Stomach (tissue), 9 donors: ENCODE results near the gene RAPH1. TPM values are rescaled to one million over a fixed set of nuclear protein-coding genes. Genes with fewer than 3 reads are reported as not detected.

Experiments
- DNase-seq, 2 donors: peaks; one replicate each; pipeline versions ENCODE4 v3.0.0 to v3.0.0-alpha.2; 2013 to 2019
- H3K27ac ChIP-seq, 5 donors: fragments of 200-600 bp in 4 of 5; sonication (generic) in 4 of 5; one replicate each; pipeline ENCODE4 v1.5.1; 2013 to 2019; ENCODE audit warnings: mild to moderate bottlenecking in 1 of 5, moderate library complexity in 1 of 5
- H3K27me3 ChIP-seq, 3 donors: fragments of 200-600 bp; sonication (generic); one replicate each; pipeline ENCODE4 v1.5.1; 2017 to 2019; ENCODE audit warnings: mixed run types in 1 of 3
- H3K36me3 ChIP-seq, 4 donors: fragments of 200-600 bp; sonication (generic); 1 replicate in 3 of 4; 2 replicates in 1 of 4; pipeline ENCODE4 v1.5.1; 2016 to 2019
- H3K4me1 ChIP-seq, 4 donors: fragments of 200-600 bp; sonication (generic); one replicate each; pipeline ENCODE4 v1.5.1; 2016 to 2019
- H3K4me3 ChIP-seq, 4 donors: fragments of 200-600 bp; sonication (generic) in 3 of 4; one replicate each; pipeline ENCODE4 v1.5.1; 2016 to 2019; ENCODE audit warnings: mild to moderate bottlenecking in 1 of 4
- H3K9me3 ChIP-seq, 4 donors: fragments of 200-600 bp; sonication (generic); one replicate each; pipeline ENCODE4 v1.5.1; 2016 to 2019
- EP300 ChIP-seq: sonication (generic); formaldehyde crosslinking; IDR thresholded peaks from one replicate; pipeline ENCODE4 v1.6.1; 2017; ENCODE audit warnings: antibody characterized with exemption
- POLR2A ChIP-seq, 4 donors: fragments of 450-650 bp; IDR thresholded peaks; one replicate each; pipeline ENCODE4 v1.6.1; 2016; ENCODE audit warnings: antibody characterized with exemption in 4 of 4, control low read depth in 2 of 4, mild to moderate bottlenecking in 1 of 4, moderate library complexity in 1 of 4
- POLR2AphosphoS5 ChIP-seq, 3 donors: sonication (generic); formaldehyde crosslinking; IDR thresholded peaks; one replicate each; pipeline ENCODE4 v1.6.1; 2016; ENCODE audit warnings: antibody characterized with exemption in 3 of 3
- WGBS, 5 donors: extraction: QIAGEN DNeasy Blood & Tissue Kit in 3 of 5; methylation state at CpG; one replicate each; pipeline versions ENCODE4 v1.1.5 to v1.1.7; 2013 to 2018; 5-methylcytosine and 5-hydroxymethylcytosine counted together
- intact Hi-C: fragments of 100-400 bp; cut with DNase I; formaldehyde crosslinking; loops from one replicate; pipeline ENCODE4 v1.15.1; 2023; ENCODE audit warnings: low total_unique reads
- polyA plus RNA-seq, 3 donors: library from polyadenylated mRNA; stranded (reverse); fragments of 200-250 nt; gene quantifications; one replicate each; pipeline ENCODE4 v1.2.3, GENCODE V29; 2013
- total RNA-seq, 5 donors: library from RNA; depleted of rRNA; stranded (reverse); fragments of >200 nt; gene quantifications; one replicate each; pipeline versions ENCODE4 v1.1.0 to v1.2.3, GENCODE V29; 2014 to 2016
- TF ChIP-seq, protein P1 (sequence below), 7 experiments: fragments of 450-650 bp in 4 of 7; fragments of 200-600 bp in 3 of 7; sonication (generic) in 3 of 7; IDR thresholded peaks; one replicate each; pipeline ENCODE4 v1.5.1; 2016 to 2019; ENCODE audit warnings: antibody characterized with exemption in 7 of 7, control low read depth in 2 of 7, mild to moderate bottlenecking in 1 of 7
- donor health status: healthy with polysubstance abuse.
- donor health status: Bipolar disorder and iron deficiency.
- donor health status: healthy.

The RAPH1 gene
- total and polyA plus RNA-seq, 8 donors, result 2.5 to 1,062 (median 17.7) TPM

DNA sequence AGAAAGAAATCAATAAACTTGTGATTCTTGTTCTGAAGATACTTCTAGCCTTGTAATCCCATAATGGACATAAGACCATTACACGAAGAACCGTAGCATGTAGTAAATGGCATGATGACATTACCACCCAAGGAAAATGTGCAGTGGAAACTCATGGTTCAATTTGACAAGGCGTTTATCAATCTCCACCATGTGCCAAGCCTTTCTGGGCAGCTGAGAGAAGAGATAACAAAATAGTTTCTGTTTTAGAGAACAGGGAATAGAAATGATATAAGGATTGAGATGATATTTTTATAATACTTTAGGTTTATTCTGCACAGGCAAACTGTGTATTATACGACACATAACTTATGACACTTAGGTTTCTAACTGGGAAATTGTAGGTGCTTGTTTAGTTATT lies 187.7 kb downstream of the RAPH1 start:
- WGBS, 5 donors, result 31 to 56% (median 49%) methylated on average over 4 of the region's 4 CpGs
- TF ChIP-seq EP300, result no peak
- TF ChIP-seq POLR2AphosphoS5 (IDR thresholded peaks at IDR 0.05), result no peak
- TF ChIP-seq, protein P1, sequence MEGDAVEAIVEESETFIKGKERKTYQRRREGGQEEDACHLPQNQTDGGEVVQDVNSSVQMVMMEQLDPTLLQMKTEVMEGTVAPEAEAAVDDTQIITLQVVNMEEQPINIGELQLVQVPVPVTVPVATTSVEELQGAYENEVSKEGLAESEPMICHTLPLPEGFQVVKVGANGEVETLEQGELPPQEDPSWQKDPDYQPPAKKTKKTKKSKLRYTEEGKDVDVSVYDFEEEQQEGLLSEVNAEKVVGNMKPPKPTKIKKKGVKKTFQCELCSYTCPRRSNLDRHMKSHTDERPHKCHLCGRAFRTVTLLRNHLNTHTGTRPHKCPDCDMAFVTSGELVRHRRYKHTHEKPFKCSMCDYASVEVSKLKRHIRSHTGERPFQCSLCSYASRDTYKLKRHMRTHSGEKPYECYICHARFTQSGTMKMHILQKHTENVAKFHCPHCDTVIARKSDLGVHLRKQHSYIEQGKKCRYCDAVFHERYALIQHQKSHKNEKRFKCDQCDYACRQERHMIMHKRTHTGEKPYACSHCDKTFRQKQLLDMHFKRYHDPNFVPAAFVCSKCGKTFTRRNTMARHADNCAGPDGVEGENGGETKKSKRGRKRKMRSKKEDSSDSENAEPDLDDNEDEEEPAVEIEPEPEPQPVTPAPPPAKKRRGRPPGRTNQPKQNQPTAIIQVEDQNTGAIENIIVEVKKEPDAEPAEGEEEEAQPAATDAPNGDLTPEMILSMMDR (IDR thresholded peaks at IDR 0.05), result no peak
- H3K4me3 ChIP-seq, result no peak overlapping the region
- no peaks in the 10 kb centered on the region for H3K27me3 ChIP-seq
- DNase-seq, result no peak
- no peak overlapping the region for H3K27ac ChIP-seq
- no peaks in the 10 kb centered on the region for H3K9me3 ChIP-seq
- H3K4me1 ChIP-seq, result peaks cover 0 to 20% (median 11%) of the 10 kb centered on the region in 4 donors
- peaks cover 0 to 12% (median 8%) of the 10 kb centered on the region in 4 donors for H3K36me3 ChIP-seq
- intact Hi-C loops, result no loop called here

DNA sequence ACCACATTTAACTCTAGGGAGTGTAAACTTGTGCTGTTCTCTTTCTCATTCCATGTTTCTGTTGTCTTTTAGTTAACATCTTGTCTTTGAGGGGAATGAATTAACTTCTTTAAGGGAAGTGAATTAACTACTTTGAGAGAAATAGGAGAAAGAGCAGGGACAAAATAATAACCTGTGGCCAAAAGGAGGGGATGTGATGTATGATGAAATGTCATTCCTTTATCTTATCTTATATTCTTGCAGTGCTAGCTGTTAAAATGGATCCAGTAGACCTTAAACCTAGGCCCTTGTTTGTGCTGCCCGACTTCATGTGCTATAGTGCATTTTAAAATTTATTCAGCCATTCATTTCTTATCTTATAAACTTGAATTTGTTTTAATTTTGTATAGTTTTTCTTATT lies 188.5 kb downstream of the RAPH1 start:
- Histone ChIP-seq H3K27me3 (no peaks in the 10 kb centered on the region), H3K27ac (no peak overlapping the region), H3K9me3 (no peaks in the 10 kb centered on the region), H3K4me1 (peaks cover 0 to 22% (median 13%) of the 10 kb centered on the region in 4 donors), H3K36me3 (peaks cover 0 to 12% (median 8%) of the 10 kb centered on the region in 4 donors), H3K4me3 (no peak overlapping the region)
- no peak for DNase-seq
- TF ChIP-seq POLR2A (IDR thresholded peaks at IDR 0.05), result no peak
- TF ChIP-seq, protein P1 (IDR thresholded peaks at IDR 0.05), result no peak
- TF ChIP-seq EP300, result no peak
- no peak for TF ChIP-seq POLR2AphosphoS5 (IDR thresholded peaks at IDR 0.05)
- intact Hi-C loops, result no loop called here
- WGBS, 5 donors, result 64 to 78% (median 72%) methylated on average over 1 of the region's 1 CpG

DNA sequence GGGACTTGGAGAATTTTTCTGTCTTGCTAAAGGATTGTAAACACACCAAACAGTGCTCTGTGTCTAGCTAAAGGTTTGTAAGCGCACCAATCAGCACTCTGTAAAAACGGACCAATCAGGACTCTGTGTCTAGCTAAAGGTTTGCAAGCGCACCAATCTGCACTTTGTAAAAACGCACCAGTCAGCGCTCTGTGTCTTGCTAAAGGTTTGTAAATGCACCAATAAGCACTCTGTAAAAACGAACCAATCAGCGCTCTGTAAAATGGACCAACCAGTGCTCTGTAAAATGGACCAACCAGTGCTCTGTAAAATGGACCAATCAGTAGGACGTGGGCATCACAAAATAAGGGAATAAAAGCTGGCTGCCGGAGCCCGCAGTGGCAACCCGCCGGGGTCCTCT lies 190.4 kb downstream of the RAPH1 start:
- Histone ChIP-seq H3K9me3 (no peaks in the 10 kb centered on the region), H3K4me1 (peaks cover 0 to 37% (median 19%) of the 10 kb centered on the region in 4 donors), H3K36me3 (peaks cover 0 to 12% (median 8%) of the 10 kb centered on the region in 4 donors), H3K27ac (no peak overlapping the region), H3K27me3 (no peaks in the 10 kb centered on the region), H3K4me3 (no peak overlapping the region)
- TF ChIP-seq, protein P1 (IDR thresholded peaks at IDR 0.05), result no peak
- TF ChIP-seq EP300, result no peak
- no peak for TF ChIP-seq POLR2A (IDR thresholded peaks at IDR 0.05)
- no peak for TF ChIP-seq POLR2AphosphoS5 (IDR thresholded peaks at IDR 0.05)
- DNase-seq, result no peak
- WGBS, 5 donors, result 95 to 99% (median 98%) methylated on average over 12 of the region's 12 CpGs
- intact Hi-C loops, result no loop called here

Other genes starting within 250 kb of the RAPH1 start
- 100 to 1,000 TPM in 1 of 5 donors, 10 to 100 TPM in 3, 1 to 10 TPM in 1; 6.1 to 151 (median 29.5) TPM for gene ABI2, start 206.9 kb downstream of the RAPH1 start, total RNA-seq
- 10 to 100 TPM in 2 of 3 donors, 1 to 10 TPM in 1; 7.9 to 11.8 (median 10.8) TPM for gene ABI2, start 206.9 kb downstream of the RAPH1 start, polyA plus RNA-seq
- 1 to 10 TPM in 2 of 5 donors, under 1 TPM in 1, not detected in 2; 0.29 to 4.4 (median 2.9) TPM for gene CD28, start 171.3 kb upstream of the RAPH1 start, total RNA-seq
- under 1 TPM; 0.15 to 0.25 (median 0.23) TPM for gene CD28, start 171.3 kb upstream of the RAPH1 start, polyA plus RNA-seq